Dendritic cell treated with granulocyte-macrophage colony-stimulating factor and Interleukin-4, amounts not matched to agents 40 ng/mL and 50 ng/mL, for 4 days (primary cell): Measurements from ENCODE around the gene NUDT22.

Experiments used
- H3K27ac Mint-ChIP-seq: one replicate; pipeline ENCODE4 v1.8.0; 2022; ENCODE audit warnings: mild to moderate bottlenecking, mixed read lengths
- H3K27me3 Mint-ChIP-seq: one replicate; pipeline ENCODE4 v1.8.0; 2022; ENCODE audit warnings: mild to moderate bottlenecking, mixed read lengths
- H3K36me3 Mint-ChIP-seq: one replicate; pipeline ENCODE4 v1.8.0; 2022; ENCODE audit warnings: low read depth, mixed read lengths
- H3K4me1 Mint-ChIP-seq: one replicate; pipeline ENCODE4 v1.8.0; 2022; ENCODE audit warnings: low read depth, mixed read lengths
- H3K4me3 Mint-ChIP-seq: one replicate; pipeline ENCODE4 v1.8.0; 2022; ENCODE audit warnings: mild to moderate bottlenecking, moderate library complexity, mixed read lengths
- H3K9me3 Mint-ChIP-seq: one replicate; pipeline ENCODE4 v1.8.0; 2022; ENCODE audit warnings: mixed read lengths
- intact Hi-C: fragments of 100-400 bp; cut with micrococcal nuclease; formaldehyde crosslinking; loops from one replicate; pipeline ENCODE4 v1.15.0; 2022

NUDT22 gene

GRCh38 chr11:64229090-64229743, 3.1 kb downstream of the NUDT22 start:
- Mint-ChIP-seq H3K9me3 (no peaks in the 10 kb centered on the region), H3K27me3 (no peaks in the 10 kb centered on the region), H3K36me3 (peaks cover 41% of the 10 kb centered on the region), H3K27ac (peak overlapping the region; percentile 92), H3K4me3 (peak overlapping the region; percentile 93), H3K4me1 (peaks cover 82% of the 10 kb centered on the region)
- intact Hi-C loops, result no loop called here

- Mint-ChIP-seq H3K36me3 (peaks cover 36% of the 10 kb centered on the region), H3K27me3 (no peaks in the 10 kb centered on the region), H3K27ac (peak overlapping the region; percentile 92), H3K9me3 (no peaks in the 10 kb centered on the region), H3K4me3 (peak overlapping the region; percentile 93), H3K4me1 (peaks cover 76% of the 10 kb centered on the region)
- intact Hi-C loops, result loop anchor here (2.0 kb wide), 1 partner anchor 17 kb away; the partner anchor contains the start of gene PPP1R14B
These were observed 3.7 kb downstream of the NUDT22 start for GRCh38 chr11:64229744-64230170.

- intact Hi-C loops, result loop anchor here (2.0 kb wide), 1 partner anchor 16 kb away; the partner anchor contains the start of gene PPP1R14B
These were observed 4.3 kb downstream of the NUDT22 start, which contains the start of gene DNAJC4 for GRCh38 chr11:64230171-64230984. DNAJC4 (plus strand) TSS chr11:64230548; CDS start chr11:64230855, 307 bp downstream.

GRCh38 chr11:64230985-64231365, 4.9 kb downstream of the NUDT22 start:
- intact Hi-C loops, result loop anchor here (2.0 kb wide), 1 partner anchor 16 kb away; the partner anchor contains the start of gene PPP1R14B
- Mint-ChIP-seq H3K4me3 (peak overlapping the region; percentile 93), H3K27me3 (no peaks in the 10 kb centered on the region), H3K36me3 (peaks cover 45% of the 10 kb centered on the region), H3K4me1 (peaks cover 80% of the 10 kb centered on the region), H3K9me3 (no peaks in the 10 kb centered on the region), H3K27ac (peak overlapping the region; percentile 92)

More at GRCh38 chr11:64230171-64230984, 4.3 kb downstream of the NUDT22 start, which contains the start of gene DNAJC4:
- Mint-ChIP-seq H3K27ac (peak within 1 kb of the TSS; percentile 92), H3K4me1 (peaks cover 76% of the 10 kb centered on the region), H3K27me3 (no peaks in the 10 kb centered on the region), H3K9me3 (no peaks in the 10 kb centered on the region), H3K4me3 (peak within 1 kb of the TSS; percentile 93), H3K36me3 (peaks cover 39% of the 10 kb centered on the region)

GRCh38 chr11:64231546-64231945, 5.5 kb downstream of the NUDT22 start:
- Mint-ChIP-seq H3K4me1 (peaks cover 84% of the 10 kb centered on the region), H3K4me3 (peak overlapping the region; percentile 93), H3K27me3 (no peaks in the 10 kb centered on the region), H3K36me3 (peaks cover 50% of the 10 kb centered on the region), H3K9me3 (no peaks in the 10 kb centered on the region), H3K27ac (peak overlapping the region; percentile 92)
- intact Hi-C loops, result loop anchor here (2.0 kb wide), 1 partner anchor 15 kb away; the partner anchor contains the start of gene PPP1R14B

GRCh38 chr11:64232182-64232966, 6.3 kb downstream of the NUDT22 start:
- H3K36me3 Mint-ChIP-seq, result peaks cover 59% of the 10 kb centered on the region
- H3K4me3 Mint-ChIP-seq, result no peak overlapping the region
- H3K9me3 Mint-ChIP-seq, result no peaks in the 10 kb centered on the region
- H3K27me3 Mint-ChIP-seq, result no peaks in the 10 kb centered on the region
- intact Hi-C loops, result no loop called here
- H3K4me1 Mint-ChIP-seq, result peaks cover 84% of the 10 kb centered on the region
- H3K27ac Mint-ChIP-seq, result peak overlapping the region; percentile 92

- Mint-ChIP-seq H3K4me1 (peaks cover 84% of the 10 kb centered on the region), H3K36me3 (peaks cover 64% of the 10 kb centered on the region), H3K27ac (no peak overlapping the region), H3K4me3 (no peak overlapping the region), H3K27me3 (no peaks in the 10 kb centered on the region), H3K9me3 (no peaks in the 10 kb centered on the region)
- intact Hi-C loops, result no loop called here
These were observed 6.9 kb downstream of the NUDT22 start for GRCh38 chr11:64232967-64233315.

GRCh38 chr11:64233913-64234586, 8.0 kb downstream of the NUDT22 start, which contains the start of gene VEGFB:
VEGFB (plus strand) TSS chr11:64234584; CDS start chr11:64234834, 250 bp downstream.
- Mint-ChIP-seq H3K27ac (peak within 1 kb of the TSS; percentile 57), H3K4me3 (peak within 1 kb of the TSS; percentile 88), H3K9me3 (no peaks in the 10 kb centered on the region), H3K36me3 (peaks cover 72% of the 10 kb centered on the region), H3K27me3 (no peaks in the 10 kb centered on the region), H3K4me1 (peaks cover 84% of the 10 kb centered on the region)
- intact Hi-C loops, result no loop called here

- intact Hi-C loops, result no loop called here
- Mint-ChIP-seq H3K4me1 (peaks cover 84% of the 10 kb centered on the region), H3K27me3 (no peaks in the 10 kb centered on the region), H3K36me3 (peaks cover 71% of the 10 kb centered on the region), H3K27ac (peak overlapping the region; percentile 57), H3K9me3 (no peaks in the 10 kb centered on the region), H3K4me3 (peak overlapping the region; percentile 88)
These were observed 8.7 kb downstream of the NUDT22 start for GRCh38 chr11:64234647-64235379.

GRCh38 chr11:64235437-64236161, 9.5 kb downstream of the NUDT22 start:
- Mint-ChIP-seq H3K9me3 (no peaks in the 10 kb centered on the region), H3K27me3 (no peaks in the 10 kb centered on the region), H3K27ac (peak overlapping the region; percentile 57), H3K4me1 (peaks cover 87% of the 10 kb centered on the region), H3K36me3 (peaks cover 66% of the 10 kb centered on the region), H3K4me3 (peak overlapping the region; percentile 88)
- intact Hi-C loops, result no loop called here

GRCh38 chr11:64237484-64237951, 11.4 kb downstream of the NUDT22 start:
- H3K36me3 Mint-ChIP-seq, result peaks cover 67% of the 10 kb centered on the region
- peaks cover 78% of the 10 kb centered on the region for H3K4me1 Mint-ChIP-seq
- peak overlapping the region; percentile 17 for H3K4me3 Mint-ChIP-seq
- peak overlapping the region; percentile 99 for H3K27ac Mint-ChIP-seq
- H3K9me3 Mint-ChIP-seq, result no peaks in the 10 kb centered on the region
- intact Hi-C loops, result no loop called here
- H3K27me3 Mint-ChIP-seq, result no peaks in the 10 kb centered on the region

- H3K9me3 Mint-ChIP-seq, result no peaks in the 10 kb centered on the region
- H3K36me3 Mint-ChIP-seq, result peaks cover 69% of the 10 kb centered on the region
- peaks cover 79% of the 10 kb centered on the region for H3K4me1 Mint-ChIP-seq
- H3K27ac Mint-ChIP-seq, result peak overlapping the region; percentile 99
- intact Hi-C loops, result no loop called here
- no peaks in the 10 kb centered on the region for H3K27me3 Mint-ChIP-seq
- no peak overlapping the region for H3K4me3 Mint-ChIP-seq
These were observed 12.0 kb downstream of the NUDT22 start for GRCh38 chr11:64238076-64238475.
